Lower leg skin (tissue), 3 donors: Measurements from ENCODE around the gene VRK2.

Experiments
- POLR2A ChIP-seq, 2 donors: fragments of 450-650 bp; IDR thresholded peaks; one replicate each; pipeline ENCODE4 v1.6.1; 2016 to 2017; ENCODE audit warnings: antibody characterized with exemption in 2 of 2, mild to moderate bottlenecking in 1 of 2, moderate library complexity in 1 of 2
- TF ChIP-seq, protein P1 (sequence below), 3 donors: fragments of 450-650 bp; IDR thresholded peaks; one replicate each; pipeline ENCODE4 v1.5.1; 2016; ENCODE audit warnings: antibody characterized with exemption in 3 of 3, mild to moderate bottlenecking in 3 of 3, moderate library complexity in 2 of 3

GRCh38 chr2:58156780-58157179 lies 110.2 kb downstream of the VRK2 start:
- TF ChIP-seq POLR2A (IDR thresholded peaks at IDR 0.05), result no peak
- TF ChIP-seq, protein P1, sequence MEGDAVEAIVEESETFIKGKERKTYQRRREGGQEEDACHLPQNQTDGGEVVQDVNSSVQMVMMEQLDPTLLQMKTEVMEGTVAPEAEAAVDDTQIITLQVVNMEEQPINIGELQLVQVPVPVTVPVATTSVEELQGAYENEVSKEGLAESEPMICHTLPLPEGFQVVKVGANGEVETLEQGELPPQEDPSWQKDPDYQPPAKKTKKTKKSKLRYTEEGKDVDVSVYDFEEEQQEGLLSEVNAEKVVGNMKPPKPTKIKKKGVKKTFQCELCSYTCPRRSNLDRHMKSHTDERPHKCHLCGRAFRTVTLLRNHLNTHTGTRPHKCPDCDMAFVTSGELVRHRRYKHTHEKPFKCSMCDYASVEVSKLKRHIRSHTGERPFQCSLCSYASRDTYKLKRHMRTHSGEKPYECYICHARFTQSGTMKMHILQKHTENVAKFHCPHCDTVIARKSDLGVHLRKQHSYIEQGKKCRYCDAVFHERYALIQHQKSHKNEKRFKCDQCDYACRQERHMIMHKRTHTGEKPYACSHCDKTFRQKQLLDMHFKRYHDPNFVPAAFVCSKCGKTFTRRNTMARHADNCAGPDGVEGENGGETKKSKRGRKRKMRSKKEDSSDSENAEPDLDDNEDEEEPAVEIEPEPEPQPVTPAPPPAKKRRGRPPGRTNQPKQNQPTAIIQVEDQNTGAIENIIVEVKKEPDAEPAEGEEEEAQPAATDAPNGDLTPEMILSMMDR (IDR thresholded peaks at IDR 0.05), result no peak
